CD1c-positive myeloid dendritic cell (primary cell): Measurements from ENCODE around the gene INPP5A.
"Not testable (repeated sequence)": the region's sequence is repeated elsewhere in the genome, so short reads cannot be mapped to it uniquely, and the experiment has no call there.

Experiments
- DNase-seq: peaks from one replicate; pipeline ENCODE4 v3.0.0-alpha.2; 2016; ENCODE audit errors: extremely low spot score

The INPP5A gene

GRCh38 chr10:132704008-132704814 is 166.6 kb downstream of the INPP5A start:
- no peak for DNase-seq

GRCh38 chr10:132704815-132705064 is 167.2 kb downstream of the INPP5A start:
- DNase-seq = not testable (repeated sequence)

GRCh38 chr10:132705173-132705572 is 167.6 kb downstream of the INPP5A start:
- DNase-seq = no peak

DNA sequence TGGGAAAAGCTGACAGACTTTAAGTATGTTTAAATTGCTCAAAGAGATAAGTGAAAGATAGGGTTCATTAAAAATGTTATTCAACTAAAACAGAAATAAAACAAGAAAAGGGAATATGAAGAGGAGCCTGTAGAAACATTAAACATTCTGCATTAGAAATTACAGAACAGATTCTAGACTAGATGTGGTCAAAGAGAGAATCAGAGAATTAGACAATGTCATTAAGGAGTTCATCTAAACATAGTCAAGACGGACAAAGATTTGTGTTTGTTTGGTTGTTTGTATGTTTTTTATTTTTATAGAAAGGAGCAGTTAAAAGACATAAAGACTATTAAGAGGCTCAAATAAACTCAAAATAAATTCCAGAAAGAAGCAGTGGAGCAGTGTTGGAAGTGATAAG is 168.4 kb downstream of the INPP5A start:
- DNase-seq = no peak

DNA sequence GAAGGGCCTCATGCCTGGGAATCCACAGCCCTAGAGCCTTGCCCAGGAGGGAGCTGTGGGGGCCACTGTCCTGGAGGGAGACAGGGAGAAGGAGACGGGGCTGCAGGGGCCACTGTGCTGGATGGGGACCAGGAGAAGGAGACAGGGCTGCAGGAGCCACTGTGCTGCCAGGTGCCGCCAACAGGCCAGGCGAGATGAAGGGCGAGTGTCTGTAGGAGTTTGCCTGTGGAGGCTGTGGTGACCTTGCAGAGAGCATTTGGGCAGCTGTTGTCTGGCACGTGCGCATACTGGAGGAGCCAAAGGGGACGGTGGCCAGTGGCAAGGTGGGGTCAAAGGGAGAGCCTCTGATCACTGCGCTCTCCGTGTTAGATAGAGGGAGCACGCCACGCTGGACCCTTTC is 169.1 kb downstream of the INPP5A start:
- DNase-seq = no peak

GRCh38 chr10:132707121-132707775 is 169.7 kb downstream of the INPP5A start:
- DNase-seq = no peak

DNA sequence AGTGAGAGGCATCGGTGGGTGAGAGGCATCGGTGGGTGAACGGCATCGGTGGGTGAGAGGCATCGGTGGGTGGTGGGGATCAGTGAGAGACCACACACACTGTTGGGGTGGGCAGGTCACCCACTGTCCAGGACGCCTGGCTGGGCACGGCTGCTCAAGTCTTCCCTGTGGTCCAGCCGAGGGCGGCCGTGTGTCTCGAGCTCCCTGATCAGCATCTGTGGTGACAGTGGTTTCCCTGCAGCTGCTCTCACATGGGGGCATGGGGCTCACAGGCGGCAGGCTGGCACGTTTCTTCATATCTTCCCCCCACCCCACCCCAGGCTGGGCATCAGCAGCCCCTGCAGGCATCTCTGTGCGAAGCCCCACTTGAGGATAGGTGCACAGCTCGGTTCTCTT is 170.2 kb downstream of the INPP5A start:
- DNase-seq = no peak

DNA sequence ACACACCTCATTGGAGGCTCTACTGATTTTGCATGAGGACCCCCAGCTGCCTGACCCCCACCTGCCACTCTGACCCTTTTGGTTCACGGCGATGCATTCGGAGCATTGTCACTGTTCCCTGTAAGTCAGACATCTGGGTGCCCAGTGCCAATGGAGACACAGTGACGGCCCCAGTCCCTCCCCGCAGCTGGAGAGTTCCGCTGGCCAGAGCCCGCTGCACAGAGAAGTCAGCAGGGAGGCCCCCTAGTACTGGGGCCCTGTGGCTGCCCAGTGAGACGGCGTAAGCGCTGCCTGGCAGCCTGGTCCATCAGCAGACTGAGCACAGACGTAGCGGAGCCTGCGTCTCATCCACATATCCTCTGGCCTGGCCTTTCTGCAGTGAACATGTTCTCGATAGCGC is 170.9 kb downstream of the INPP5A start:
- no peak for DNase-seq

- DNase-seq = no peak
These were observed 171.3 kb downstream of the INPP5A start for GRCh38 chr10:132708936-132709335.

DNA sequence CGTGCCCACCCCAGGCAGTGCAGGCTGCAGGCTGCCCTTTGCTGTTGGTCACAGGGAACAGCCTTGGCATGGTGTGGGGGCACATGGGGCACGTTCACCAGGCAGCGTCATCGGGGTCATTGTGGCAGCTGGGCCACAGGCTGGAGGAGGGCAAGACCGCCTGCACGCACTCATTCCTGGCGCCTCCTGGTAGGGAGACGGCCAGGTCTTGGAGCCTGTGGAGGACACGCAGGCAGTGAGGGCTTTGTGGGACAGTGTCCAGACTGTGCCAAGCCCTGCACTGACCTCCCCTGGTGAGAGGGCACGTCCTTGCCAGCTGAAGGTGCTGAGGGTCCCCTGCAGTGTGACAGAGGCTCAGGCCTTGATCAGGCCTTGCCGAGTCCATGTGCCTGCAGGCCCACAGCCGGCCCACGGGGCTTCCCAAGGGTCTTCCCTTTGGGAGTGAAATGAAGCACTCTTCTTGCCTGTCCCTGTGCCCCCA is 171.9 kb downstream of the INPP5A start:
- DNase-seq = no peak

- no peak for DNase-seq
These were observed 172.6 kb downstream of the INPP5A start for GRCh38 chr10:132710036-132710686.

DNA sequence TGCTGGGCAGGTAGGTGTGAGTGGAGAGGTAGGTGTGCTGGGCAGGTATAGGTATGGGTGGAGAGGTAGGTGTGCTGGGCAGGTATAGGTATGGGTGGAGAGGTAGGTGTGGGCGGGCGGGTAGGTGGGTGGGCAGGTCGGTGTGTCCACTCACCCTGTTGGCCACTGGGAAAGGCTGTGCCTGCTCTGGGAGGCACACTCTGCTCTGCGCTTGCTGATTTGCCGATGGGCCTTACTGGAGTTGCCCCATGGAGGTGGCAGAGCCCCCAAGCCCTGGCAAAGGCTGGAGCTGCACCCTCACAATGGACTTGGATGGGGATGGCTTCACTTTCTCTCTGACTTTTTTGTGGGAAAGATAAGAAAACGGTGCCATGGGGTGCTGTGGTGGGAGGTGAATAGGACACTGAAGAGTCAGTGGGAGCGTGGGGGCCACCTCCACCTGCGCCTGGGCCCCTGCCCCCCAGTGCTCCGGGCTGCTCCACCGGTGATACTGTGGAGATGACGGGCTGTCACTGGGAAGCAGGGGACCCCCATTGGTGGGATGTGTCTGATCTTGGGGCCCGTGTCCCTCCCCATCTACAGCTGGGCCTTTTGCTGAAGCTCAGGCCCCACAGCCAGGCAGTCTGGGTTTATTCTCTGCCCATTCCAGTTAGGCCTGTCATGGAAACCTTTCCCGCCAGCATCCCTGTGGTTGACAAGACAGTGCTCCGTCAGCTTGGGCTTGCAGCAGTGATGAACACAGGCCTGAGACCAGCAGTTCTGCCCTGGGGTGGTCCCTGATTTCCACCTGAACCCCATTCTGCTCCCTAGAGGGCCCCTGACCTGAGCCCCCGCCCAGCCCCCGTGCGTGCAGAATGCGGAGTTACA is 173.4 kb downstream of the INPP5A start:
- DNase-seq = no peak

GRCh38 chr10:132711613-132712121 is 174.1 kb downstream of the INPP5A start:
- DNase-seq = no peak

- no peak for DNase-seq
These were observed 174.7 kb downstream of the INPP5A start for GRCh38 chr10:132712291-132712690.

GRCh38 chr10:132712743-132713142 is 175.2 kb downstream of the INPP5A start:
- DNase-seq = no peak

DNA sequence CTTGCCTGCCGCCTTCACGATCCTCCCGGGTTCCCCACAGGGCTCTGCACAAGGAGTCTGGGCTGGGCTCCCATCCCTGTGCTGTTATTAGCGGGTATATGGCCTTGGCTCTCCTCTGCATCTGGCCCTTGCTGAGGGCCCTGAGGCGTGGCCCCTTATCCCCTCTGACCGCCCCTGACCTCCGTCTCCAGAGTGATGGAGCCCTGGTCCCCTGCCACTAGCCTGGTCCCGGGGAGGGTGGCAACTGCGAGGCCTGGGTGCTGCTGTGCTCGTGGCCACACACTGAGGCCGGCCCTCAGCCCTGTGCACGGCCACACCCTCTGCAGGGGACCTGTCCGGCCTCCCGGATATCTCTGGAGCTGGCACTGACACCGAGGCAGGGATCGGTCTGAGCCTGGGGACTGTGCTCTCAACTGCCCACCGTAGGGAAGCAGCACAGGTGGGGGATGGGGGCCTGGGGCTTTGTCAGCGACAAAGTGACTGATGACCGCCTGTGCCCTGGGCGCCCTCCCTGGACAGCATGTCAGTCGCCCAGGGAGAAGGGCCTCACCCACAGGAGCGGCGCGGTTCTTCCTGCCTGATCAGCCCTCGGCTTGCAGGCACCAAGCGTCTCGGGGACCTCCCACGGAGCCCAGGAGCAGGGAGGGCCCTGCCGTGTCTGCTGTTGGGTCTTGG is 176.0 kb downstream of the INPP5A start:
- no peak for DNase-seq

GRCh38 chr10:132714096-132714985 is 176.8 kb downstream of the INPP5A start:
- DNase-seq = no peak

DNA sequence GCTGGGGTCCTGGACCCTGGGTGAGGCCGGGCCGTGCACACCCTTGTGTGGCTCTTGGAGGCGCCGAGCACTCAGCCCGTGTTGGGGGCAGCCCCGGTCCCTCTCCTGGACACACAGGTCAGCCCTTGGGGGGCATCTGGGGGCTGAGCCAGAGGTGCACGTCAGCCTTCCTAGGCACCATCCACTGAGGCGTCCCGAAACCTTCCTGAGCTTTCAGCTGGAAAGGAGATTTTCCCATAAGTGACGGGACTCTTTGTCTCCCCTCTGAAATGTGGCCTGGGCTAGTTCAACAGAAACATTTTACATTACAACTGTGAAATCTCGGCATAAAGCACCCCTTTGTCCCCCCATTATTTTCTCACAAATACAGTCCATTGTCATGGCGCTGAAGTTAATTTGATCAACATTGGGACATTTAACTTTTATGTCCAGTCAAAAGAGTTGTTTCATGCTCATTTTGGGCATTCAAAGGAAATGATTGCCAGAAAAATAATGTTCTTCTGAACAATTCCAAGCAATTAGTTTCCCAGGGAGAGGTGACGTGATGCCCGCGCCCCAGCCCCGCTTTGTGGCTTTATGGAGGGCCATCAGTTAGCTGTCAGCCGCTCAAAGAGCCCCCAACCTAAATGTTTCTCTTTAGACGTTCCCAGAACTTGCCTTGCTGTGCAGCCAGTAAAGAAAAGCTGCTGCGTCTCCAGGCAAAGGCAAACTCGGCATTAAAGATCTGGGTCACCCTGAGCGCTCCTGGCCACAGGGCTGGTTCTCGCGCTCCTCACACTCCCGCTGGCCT is 177.6 kb downstream of the INPP5A start:
- DNase-seq = no peak
